ENCODE data around the gene UBE3D. TPM values are rescaled to one million over a fixed set of nuclear protein-coding genes. Genes with fewer than 3 reads are reported as not detected.
A peak's percentile ranks its signal among the peaks of the same experiment; 100 is the strongest.

UBE3D gene
- total RNA-seq, 1 donor from 2014 or later, result 4.4 TPM

DNA sequence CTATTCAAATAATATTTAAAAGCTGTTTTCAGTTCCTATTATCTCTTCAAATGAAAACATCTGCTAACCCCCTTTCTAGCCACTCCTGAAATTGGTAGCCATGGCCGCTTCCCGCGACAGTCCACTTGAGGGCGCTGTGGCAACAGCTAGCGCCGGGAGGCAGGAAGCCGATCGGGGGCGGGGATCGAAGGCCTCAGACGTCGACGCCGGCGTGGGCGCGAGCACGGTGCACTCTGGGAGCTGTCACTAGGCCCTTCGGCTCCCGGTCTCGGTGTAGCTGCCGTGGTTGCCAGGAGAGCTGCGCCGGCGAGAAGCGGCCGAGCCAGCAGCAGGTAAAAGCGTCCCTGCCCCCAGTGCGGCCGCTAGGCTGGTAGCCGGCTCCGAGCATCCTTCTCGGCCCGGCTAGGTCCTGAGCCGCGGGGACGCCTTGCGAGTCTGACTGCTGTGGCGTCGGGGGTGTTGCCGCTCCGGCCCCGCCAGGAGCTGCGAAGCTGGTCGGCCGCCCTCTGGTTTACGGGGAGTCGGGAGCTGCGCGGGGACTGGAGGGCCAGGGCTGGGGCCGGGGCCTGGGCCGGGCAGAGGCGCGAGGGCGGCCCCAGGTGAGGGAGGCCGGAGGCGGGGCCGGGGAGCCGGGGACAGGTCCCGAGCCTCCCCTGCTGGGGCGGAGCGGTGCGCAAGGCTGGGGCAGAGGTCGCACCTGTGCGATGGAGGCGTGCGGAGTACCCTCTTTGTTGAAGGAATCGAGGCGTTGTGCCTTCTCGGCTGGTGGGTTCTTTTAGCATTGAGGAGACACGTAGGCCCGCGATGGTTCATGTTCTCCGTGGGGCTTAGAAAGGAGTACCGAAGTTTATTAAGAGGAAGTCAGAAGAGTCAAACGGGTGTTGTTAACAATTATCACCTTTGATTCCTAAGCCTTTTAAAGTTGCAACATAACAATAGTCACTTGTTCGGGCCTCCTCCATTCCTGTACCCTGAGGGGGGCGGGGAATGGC is 2.1 kb upstream of the UBE3D start, which contains the start of gene DOP1A:
TSS of gene DOP1A (plus strand) at position 224 of the 992 bp plus-strand sequence. CDS start 29,307 bp downstream, outside the sequence.
- TF ChIP-seq, protein P1, sequence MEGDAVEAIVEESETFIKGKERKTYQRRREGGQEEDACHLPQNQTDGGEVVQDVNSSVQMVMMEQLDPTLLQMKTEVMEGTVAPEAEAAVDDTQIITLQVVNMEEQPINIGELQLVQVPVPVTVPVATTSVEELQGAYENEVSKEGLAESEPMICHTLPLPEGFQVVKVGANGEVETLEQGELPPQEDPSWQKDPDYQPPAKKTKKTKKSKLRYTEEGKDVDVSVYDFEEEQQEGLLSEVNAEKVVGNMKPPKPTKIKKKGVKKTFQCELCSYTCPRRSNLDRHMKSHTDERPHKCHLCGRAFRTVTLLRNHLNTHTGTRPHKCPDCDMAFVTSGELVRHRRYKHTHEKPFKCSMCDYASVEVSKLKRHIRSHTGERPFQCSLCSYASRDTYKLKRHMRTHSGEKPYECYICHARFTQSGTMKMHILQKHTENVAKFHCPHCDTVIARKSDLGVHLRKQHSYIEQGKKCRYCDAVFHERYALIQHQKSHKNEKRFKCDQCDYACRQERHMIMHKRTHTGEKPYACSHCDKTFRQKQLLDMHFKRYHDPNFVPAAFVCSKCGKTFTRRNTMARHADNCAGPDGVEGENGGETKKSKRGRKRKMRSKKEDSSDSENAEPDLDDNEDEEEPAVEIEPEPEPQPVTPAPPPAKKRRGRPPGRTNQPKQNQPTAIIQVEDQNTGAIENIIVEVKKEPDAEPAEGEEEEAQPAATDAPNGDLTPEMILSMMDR (IDR thresholded peaks at IDR 0.05), result peak; percentile 99
- Histone ChIP-seq H3K4me1 (peaks cover 36% of the 10 kb centered on the region), H3K27ac (peak within 1 kb of the TSS; percentile 87), H3K36me3 (no peaks in the 10 kb centered on the region), H3K4me3 (peak within 1 kb of the TSS; percentile 93), H3K27me3 (no peaks in the 10 kb centered on the region), H3K9me3 (no peaks in the 10 kb centered on the region)
- ATAC-seq (peak; percentile 97), DNase-seq (peak; percentile 99)
- intact Hi-C loops (cut with DNase I), result no loop called here

DNA sequence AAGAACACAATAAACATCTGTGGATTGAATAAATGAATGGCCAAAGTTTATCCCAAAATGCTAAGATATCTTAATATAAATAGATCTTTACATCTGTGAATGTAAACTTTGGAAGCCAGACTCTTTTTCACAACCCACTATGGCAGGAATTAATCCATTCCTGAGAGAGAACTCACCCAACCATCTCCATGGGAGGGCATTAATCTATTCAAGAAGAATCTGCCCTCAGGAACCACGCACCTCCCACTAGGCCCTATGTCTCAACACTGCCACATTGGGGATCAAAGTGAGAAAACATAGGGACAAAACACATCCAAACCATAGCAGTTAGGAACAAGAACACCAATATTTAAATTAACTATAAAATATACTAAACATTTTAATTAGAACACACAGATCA is 3.4 kb downstream of the UBE3D start:
- no peak overlapping the region for H3K27ac ChIP-seq
- H3K9me3 ChIP-seq, result no peaks in the 10 kb centered on the region
- TF ChIP-seq, protein P1 (IDR thresholded peaks at IDR 0.05), result no peak
- H3K4me1 ChIP-seq, result peaks cover 6% of the 10 kb centered on the region
- ATAC-seq, result no peak
- no peak for DNase-seq
- no peaks in the 10 kb centered on the region for H3K36me3 ChIP-seq
- no peak overlapping the region for H3K4me3 ChIP-seq
- no peaks in the 10 kb centered on the region for H3K27me3 ChIP-seq
- intact Hi-C loops (cut with DNase I), result no loop called here

DNA sequence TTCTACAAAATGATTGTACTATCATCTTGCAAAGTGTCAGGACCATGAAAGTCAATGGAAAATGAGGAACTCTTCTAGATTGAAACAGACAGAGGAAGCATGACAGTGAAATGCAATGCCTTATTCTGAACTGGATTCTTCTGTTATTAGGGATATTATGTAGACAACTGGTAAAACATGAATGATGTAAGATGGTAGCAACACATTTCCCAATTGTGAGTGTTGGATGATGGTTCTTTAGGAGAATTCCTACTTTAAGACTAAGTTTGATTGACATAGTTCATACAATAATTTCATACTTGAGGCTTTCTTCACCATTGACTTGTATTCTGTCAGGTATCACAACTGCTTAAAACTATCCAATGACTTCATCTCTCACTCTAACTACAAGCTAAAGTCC is 4.5 kb downstream of the UBE3D start:
- DNase-seq, result no peak
- Histone ChIP-seq H3K9me3 (no peaks in the 10 kb centered on the region), H3K4me1 (peaks cover 5% of the 10 kb centered on the region), H3K27ac (no peak overlapping the region), H3K36me3 (no peaks in the 10 kb centered on the region), H3K4me3 (no peak overlapping the region), H3K27me3 (no peaks in the 10 kb centered on the region)
- intact Hi-C loops (cut with DNase I), result no loop called here
- TF ChIP-seq, protein P1 (IDR thresholded peaks at IDR 0.05), result no peak
- ATAC-seq, result no peak

DNA sequence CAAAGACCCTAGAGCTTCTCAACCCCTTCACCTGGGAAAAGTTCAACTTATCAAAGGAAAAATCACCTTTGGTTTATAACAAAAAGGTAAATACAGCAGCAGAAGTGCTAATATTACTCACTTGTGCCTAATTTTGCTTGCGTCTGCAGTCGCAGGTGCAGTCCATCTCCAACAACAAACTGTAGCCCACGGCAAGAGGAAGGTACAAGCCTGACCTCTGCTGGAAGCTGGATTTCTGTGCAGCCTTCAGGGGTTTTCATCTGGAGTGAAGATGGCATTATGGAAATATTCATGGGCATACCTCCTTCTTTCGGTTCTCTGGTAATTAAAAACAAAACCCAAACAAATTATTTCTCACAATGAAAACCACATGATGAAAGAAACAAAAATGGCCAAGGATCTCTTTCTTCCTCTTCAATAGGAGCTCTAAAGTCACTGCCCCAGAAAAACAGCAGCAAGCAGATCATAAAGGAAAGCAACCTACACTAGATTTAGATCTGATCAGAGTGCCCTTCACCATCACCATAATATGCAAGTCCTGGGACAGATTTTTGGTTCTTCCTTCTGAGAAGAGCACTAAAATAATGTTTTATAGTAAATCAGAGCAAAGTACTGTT is 7.8 kb downstream of the UBE3D start:
- Histone ChIP-seq H3K36me3 (no peaks in the 10 kb centered on the region), H3K9me3 (no peaks in the 10 kb centered on the region), H3K27me3 (no peaks in the 10 kb centered on the region), H3K4me3 (no peak overlapping the region), H3K4me1 (no peaks in the 10 kb centered on the region), H3K27ac (no peak overlapping the region)
- TF ChIP-seq, protein P1 (IDR thresholded peaks at IDR 0.05), result peak; percentile 63
- ATAC-seq, result peak; percentile 82
- intact Hi-C loops (cut with DNase I), result loop anchor here (10.0 kb wide), 1 partner anchor 783 kb away; no protein-coding TSS in a partner anchor
- no peak for DNase-seq

DNA sequence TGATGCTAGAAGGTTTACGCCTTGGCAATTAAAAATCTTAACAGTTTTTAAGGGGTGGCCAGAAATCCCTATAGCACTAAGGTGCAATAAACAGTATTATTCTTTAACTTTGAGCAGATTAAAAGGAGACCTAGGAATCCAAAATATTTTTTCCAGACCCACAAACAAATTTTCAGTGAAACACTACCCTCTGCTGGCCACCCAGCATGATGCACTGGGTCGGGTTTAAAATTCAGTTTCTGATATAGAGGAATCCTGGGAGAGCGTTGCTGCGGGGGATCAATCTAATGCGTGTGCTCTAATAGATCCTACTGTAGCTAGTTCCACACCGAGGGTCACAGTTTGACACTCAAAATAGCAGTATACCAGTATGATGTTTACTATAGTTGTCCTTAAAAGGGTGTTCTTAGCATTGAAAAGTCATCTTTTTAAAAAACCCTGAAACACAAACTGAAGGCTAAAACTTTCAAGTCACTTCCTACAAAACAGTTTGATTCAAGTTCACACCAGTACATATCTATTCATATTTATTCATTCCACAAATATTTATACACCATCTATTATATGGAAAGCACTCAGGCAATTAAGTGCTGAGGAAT is 10.2 kb downstream of the UBE3D start:
- Histone ChIP-seq H3K4me3 (no peak overlapping the region), H3K27ac (no peak overlapping the region)

More for the DNA sequence above, 10.2 kb downstream of the UBE3D start:
- TF ChIP-seq, protein P1 (IDR thresholded peaks at IDR 0.05), result peak; percentile 85
- Histone ChIP-seq H3K4me1 (no peaks in the 10 kb centered on the region), H3K36me3 (no peaks in the 10 kb centered on the region), H3K27me3 (no peaks in the 10 kb centered on the region), H3K9me3 (no peaks in the 10 kb centered on the region)
- intact Hi-C loops (cut with DNase I), result loop anchor here (10.0 kb wide), 1 partner anchor 781 kb away; no protein-coding TSS in a partner anchor
- DNase-seq (no peak), ATAC-seq (peak; percentile 77)
